OCI-LY7 (cell line): ENCODE measurements around the gene PRCC. TPM values are rescaled to one million over a fixed set of nuclear protein-coding genes. Genes with fewer than 3 reads are reported as not detected.

Experiments used
- Bru-seq: library from RNA; stranded (reverse); fragments of 400-500 nt; gene quantifications from one replicate; lab custom pipeline; 2021; lab: Mats Ljungman, UMichigan
- BruChase-seq, 2 experiments: library from RNA; stranded (reverse); fragments of 400-500 nt; gene quantifications; one replicate each; lab custom pipeline; 2021; lab: Mats Ljungman, UMichigan
- BruUV-seq: library from RNA; stranded (reverse); fragments of 400-500 nt; replicated peaks from 2 replicates; lab custom pipeline; 2021; lab: Mats Ljungman, UMichigan
- CTCF ChIA-PET: fragments of 300-600 bp; sonication (Branson Sonifier 250); formaldehyde crosslinking; loops from one replicate; lab custom pipeline; 2022; ENCODE audit warnings: antibody characterized with exemption; ENCODE audit not compliant: unreplicated experiment; lab: Charles Lee
- POLR2A ChIA-PET: fragments of 300-600 bp; sonication (Branson Sonifier 250); formaldehyde crosslinking; loops from one replicate; lab custom pipeline; 2022; ENCODE audit warnings: antibody characterized with exemption; lab: Charles Lee
- DNase-seq: peaks from one replicate; pipeline ENCODE4 v3.0.0-alpha.2; 2015; ENCODE audit warnings: low spot score
- H2AFZ ChIP-seq: fragments of 200-600 bp; sonication (generic), shearing (Covaris generic); 2 replicates; pipeline ENCODE4 v1.6.1; 2014; ENCODE audit warnings: mild to moderate bottlenecking, antibody characterized with exemption, low read length, moderate library complexity
- H3K27ac ChIP-seq: fragments of 200-600 bp; sonication (generic); 2 replicates; pipeline ENCODE4 v1.5.1; 2014; ENCODE audit warnings: mixed run types, low read depth, mild to moderate bottlenecking, moderate library complexity, low read length, inconsistent platforms; ENCODE audit not compliant: poor library complexity, severe bottlenecking
- H3K36me3 ChIP-seq: fragments of 200-600 bp; sonication (generic); 2 replicates; pipeline ENCODE4 v1.6.1; 2014; ENCODE audit warnings: mild to moderate bottlenecking, antibody characterized with exemption, low read length, moderate library complexity, mixed read lengths; ENCODE audit not compliant: insufficient read depth
- H3K4me1 ChIP-seq: fragments of 200-600 bp; sonication (generic); 2 replicates; pipeline ENCODE4 v1.5.1; 2014; ENCODE audit warnings: mild to moderate bottlenecking, low read length; ENCODE audit not compliant: insufficient read depth, poor library complexity, severe bottlenecking
- H3K4me2 ChIP-seq: fragments of 200-600 bp; sonication (generic); 2 replicates; pipeline ENCODE4 v1.6.1; 2014; ENCODE audit warnings: mild to moderate bottlenecking, low read length
- H3K4me3 ChIP-seq: fragments of 200-600 bp; sonication (generic); 2 replicates; pipeline ENCODE4 v1.5.1; 2014; ENCODE audit warnings: mild to moderate bottlenecking, low read depth, low read length; ENCODE audit not compliant: poor library complexity, severe bottlenecking
- H3K79me2 ChIP-seq: fragments of 200-600 bp; sonication (generic); 2 replicates; pipeline ENCODE4 v1.6.1; 2016; ENCODE audit warnings: low read depth, mild to moderate bottlenecking, low read length, moderate library complexity, mixed read lengths; ENCODE audit not compliant: insufficient read depth
- H3K9me2 ChIP-seq: fragments of 200-600 bp; sonication (generic); 2 replicates; pipeline ENCODE4 v1.6.1; 2016; ENCODE audit warnings: mild to moderate bottlenecking, low read length, mixed read lengths; ENCODE audit not compliant: insufficient read depth
- H3K9me3 ChIP-seq: fragments of 200-600 bp; sonication (generic); 2 replicates; pipeline ENCODE4 v1.6.1; 2014; ENCODE audit warnings: mild to moderate bottlenecking, mixed run types, low read length, mixed read lengths
- H4K20me1 ChIP-seq: fragments of 200-600 bp; sonication (generic); 2 replicates; pipeline ENCODE4 v1.6.1; 2014; ENCODE audit warnings: mild to moderate bottlenecking, antibody characterized with exemption, low read length, moderate library complexity, mixed read lengths; ENCODE audit not compliant: insufficient read depth
- CTCF ChIP-seq: fragments of 200-600 bp; sonication (generic); conservative IDR thresholded peaks from 2 replicates; pipeline ENCODE4 v1.5.1; 2014; ENCODE audit warnings: mild to moderate bottlenecking, antibody characterized with exemption, low read length, moderate library complexity, mixed read lengths
- EZH2phosphoT487 ChIP-seq: fragments of 200-600 bp; sonication (generic); IDR thresholded peaks from 2 replicates; pipeline ENCODE4 v1.6.1; 2018; ENCODE audit warnings: low read depth, borderline replicate concordance, mild to moderate bottlenecking, mixed run types, antibody characterized with exemption, low read length, moderate library complexity, mixed read lengths
- intact Hi-C: fragments of 100-400 bp; cut with micrococcal nuclease; formaldehyde crosslinking; loops from one replicate; pipeline ENCODE4 v1.10.0; 2022; ENCODE audit not compliant: unreplicated experiment
- long read RNA-seq: library from polyadenylated mRNA; stranded (forward); transcript quantifications from one replicate; pipeline ENCODE4 v2.0.0, GENCODE V29; 2022
- total RNA-seq, 2 experiments: library from RNA; depleted of rRNA in 1 of 2; stranded (reverse); fragments of >200 nt in 1 of 2; shearing (Covaris generic) in 1 of 2; gene quantifications; 2 replicates each; pipeline ENCODE4 v1.2.3, GENCODE V29; 2014 to 2022

The PRCC gene
- total RNA-seq (2014; rRNA removed; shearing (Covaris generic)) (53.7 and 54.0 TPM in 2 replicates), total RNA-seq (2022) (81.5 and 82.9 TPM in 2 replicates), Bru-seq, nascent RNA (percentile 84 among the genes with signal in this experiment), BruChase-seq, experiment 1, labeled RNA remaining after a 6-hour chase (percentile 91 among the genes with signal in this experiment), BruChase-seq, experiment 2, labeled RNA remaining after a 2-hour chase (percentile 88 among the genes with signal in this experiment)
- long read RNA-seq, transcript PRCC-201 (7 exons, 2,105 nt), result major isoform, 208 of 254 reads
- long read RNA-seq, partial matches to known transcripts, result 10 of 254 reads
- long read RNA-seq, other reads (novel, unspliced or antisense), result 34 of 254 reads

- peak within 1 kb of the TSS; percentile 89 for H3K4me3 ChIP-seq
- peak; percentile 99 for DNase-seq
- intact Hi-C loops, result loop anchor here (1.0 kb wide), 3 partner anchors 16 to 39 kb away; partner anchors contain the start of genes HDGF, ISG20L2, METTL25B and MRPL24
- H4K20me1 ChIP-seq, result peaks cover 11% of the 10 kb centered on the region; the same call in 1 of the 2 replicates
- H3K9me2 ChIP-seq, result no peaks in the 10 kb centered on the region
- peak within 1 kb of the TSS; percentile 83 for H2AFZ ChIP-seq
- peaks cover 24% of the 10 kb centered on the region for H3K4me1 ChIP-seq
- peak within 1 kb of the TSS; percentile 99 for H3K4me2 ChIP-seq
- H3K9me3 ChIP-seq, result no peaks in the 10 kb centered on the region
- BruUV-seq, result no TSS peak
- peaks cover 31% of the 10 kb centered on the region for H3K36me3 ChIP-seq
- TF ChIP-seq CTCF, result no peak
- TF ChIP-seq EZH2phosphoT487, result no peak
- peaks cover 57% of the 10 kb centered on the region for H3K79me2 ChIP-seq
- ChIA-PET POLR2A (interaction anchor here (0.7 to 2.0 kb wide), 5 partner anchors 11 to 39 kb away, joined by 3 to 16 read pairs (median 6); partner anchors contain the start of genes HDGF, ISG20L2, METTL25B and MRPL24), CTCF (interaction anchor here (0.6 to 1.0 kb wide), 2 partner anchors 41 to 49 kb away, joined by 3 to 8 read pairs; no protein-coding TSS in a partner anchor)
- peak within 1 kb of the TSS; percentile 64 for H3K27ac ChIP-seq
Measured at GRCh38 chr1:156767101-156767878, at the start of gene PRCC. PRCC (plus strand) TSS chr1:156767535; CDS start chr1:156767772, 237 bp downstream.

GRCh38 chr1:156721131-156721530, 46.2 kb upstream of the PRCC start:
- no peak overlapping the region for H3K27ac ChIP-seq
- no peak for TF ChIP-seq CTCF
- TF ChIP-seq EZH2phosphoT487, result no peak
- DNase-seq, result no peak
- H3K9me2 ChIP-seq, result no peaks in the 10 kb centered on the region
- no TSS peak for BruUV-seq
- H3K4me1 ChIP-seq, result peaks cover 18% of the 10 kb centered on the region
- intact Hi-C loops, result no loop called here
- H3K79me2 ChIP-seq, result peaks cover 46% of the 10 kb centered on the region
- H3K4me2 ChIP-seq, result no peak overlapping the region
- peaks cover 83% of the 10 kb centered on the region for H3K36me3 ChIP-seq
- H2AFZ ChIP-seq, result no peak overlapping the region
- H3K9me3 ChIP-seq, result no peaks in the 10 kb centered on the region
- CTCF ChIA-PET, result no interaction called here
- POLR2A ChIA-PET, result no interaction called here
- H4K20me1 ChIP-seq, result peaks cover 29% of the 10 kb centered on the region
- no peak overlapping the region for H3K4me3 ChIP-seq
